Measurements from ENCODE around the gene CAMSAP1. TPM values are rescaled to one million over a fixed set of nuclear protein-coding genes. Genes with fewer than 3 reads are reported as not detected.

The CAMSAP1 gene
- total and polyA plus RNA-seq, 9 of the 15 experiments (the other 6 are each of a cell fraction or from before 2014, with no cell fraction given), result 1.5 to 28.8 (median 14.3) TPM

- TF ChIP-seq REST (IDR thresholded peaks at IDR 0.05; ENCODE audit: borderline replicate concordance) (peak; percentile 48; the same call in 1 of the 2 replicates), REST (CRISPR knock-in tag; IDR thresholded peaks at IDR 0.05; ENCODE audit: low read depth) (no peak), L3MBTL2 (IDR thresholded peaks at IDR 0.05) (peak; percentile 87)
These were observed 114.8 kb downstream of the CAMSAP1 start (continued) for GRCh38 chr9:135792268-135793128.
